ENCODE measurements around the gene KCNMA1.

GRCh38 chr10:77256346-77256745 lies 381.3 kb downstream of the KCNMA1 start:
- no peak for TF ChIP-seq CTCF (IDR thresholded peaks at IDR 0.05)
- TF ChIP-seq EP300 (IDR thresholded peaks at IDR 0.05), result no peak
- no peak for TF ChIP-seq POLR2A (IDR thresholded peaks at IDR 0.05)
